Fibroblast of lung (primary cell): Measurements from ENCODE around the gene GFPT2.

ENCODE experiments used
- EZH2 ChIP-seq: IDR thresholded peaks from 2 replicates; pipeline ENCODE4 v1.5.1; 2012; ENCODE audit warnings: low read length, control low read depth, mild to moderate bottlenecking; ENCODE audit errors: missing control alignments
- TF ChIP-seq, protein P1 (sequence below), 2 donors: IDR thresholded peaks in 1 of 2; conservative IDR thresholded peaks in 1 of 2; 1 replicate in 1 of 2; 2 replicates in 1 of 2; pipeline ENCODE4 v1.5.1; 2011 to 2012; ENCODE audit warnings: low read length in 2 of 2, control low read depth in 1 of 2, inconsistent platforms in 1 of 2, low read depth in 1 of 2, mild to moderate bottlenecking in 1 of 2

- no peak for TF ChIP-seq EZH2
- TF ChIP-seq, protein P1, sequence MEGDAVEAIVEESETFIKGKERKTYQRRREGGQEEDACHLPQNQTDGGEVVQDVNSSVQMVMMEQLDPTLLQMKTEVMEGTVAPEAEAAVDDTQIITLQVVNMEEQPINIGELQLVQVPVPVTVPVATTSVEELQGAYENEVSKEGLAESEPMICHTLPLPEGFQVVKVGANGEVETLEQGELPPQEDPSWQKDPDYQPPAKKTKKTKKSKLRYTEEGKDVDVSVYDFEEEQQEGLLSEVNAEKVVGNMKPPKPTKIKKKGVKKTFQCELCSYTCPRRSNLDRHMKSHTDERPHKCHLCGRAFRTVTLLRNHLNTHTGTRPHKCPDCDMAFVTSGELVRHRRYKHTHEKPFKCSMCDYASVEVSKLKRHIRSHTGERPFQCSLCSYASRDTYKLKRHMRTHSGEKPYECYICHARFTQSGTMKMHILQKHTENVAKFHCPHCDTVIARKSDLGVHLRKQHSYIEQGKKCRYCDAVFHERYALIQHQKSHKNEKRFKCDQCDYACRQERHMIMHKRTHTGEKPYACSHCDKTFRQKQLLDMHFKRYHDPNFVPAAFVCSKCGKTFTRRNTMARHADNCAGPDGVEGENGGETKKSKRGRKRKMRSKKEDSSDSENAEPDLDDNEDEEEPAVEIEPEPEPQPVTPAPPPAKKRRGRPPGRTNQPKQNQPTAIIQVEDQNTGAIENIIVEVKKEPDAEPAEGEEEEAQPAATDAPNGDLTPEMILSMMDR (conservative IDR thresholded peaks at IDR 0.05 in 1 of 2, IDR thresholded peaks at IDR 0.05 in 1 of 2; ENCODE audit: low read depth in 1 of 2, low read length in 2 of 2), result no peak
Observed at GRCh38 chr5:180323160-180323559, 30.0 kb downstream of the GFPT2 start.
